GM19438 (cell line): ENCODE measurements around the gene PRKX.
"Not testable (repeated sequence)": the region's sequence is repeated elsewhere in the genome, so short reads cannot be mapped to it uniquely, and the experiment has no call there.

ENCODE experiments used
- ATAC-seq: cut with Tn5 transposase; IDR thresholded peaks from one replicate; pipeline ENCODE4 v1.9.1; 2021; ENCODE audit warnings: low read depth; ENCODE audit not compliant: unreplicated experiment

Gene PRKX

DNA sequence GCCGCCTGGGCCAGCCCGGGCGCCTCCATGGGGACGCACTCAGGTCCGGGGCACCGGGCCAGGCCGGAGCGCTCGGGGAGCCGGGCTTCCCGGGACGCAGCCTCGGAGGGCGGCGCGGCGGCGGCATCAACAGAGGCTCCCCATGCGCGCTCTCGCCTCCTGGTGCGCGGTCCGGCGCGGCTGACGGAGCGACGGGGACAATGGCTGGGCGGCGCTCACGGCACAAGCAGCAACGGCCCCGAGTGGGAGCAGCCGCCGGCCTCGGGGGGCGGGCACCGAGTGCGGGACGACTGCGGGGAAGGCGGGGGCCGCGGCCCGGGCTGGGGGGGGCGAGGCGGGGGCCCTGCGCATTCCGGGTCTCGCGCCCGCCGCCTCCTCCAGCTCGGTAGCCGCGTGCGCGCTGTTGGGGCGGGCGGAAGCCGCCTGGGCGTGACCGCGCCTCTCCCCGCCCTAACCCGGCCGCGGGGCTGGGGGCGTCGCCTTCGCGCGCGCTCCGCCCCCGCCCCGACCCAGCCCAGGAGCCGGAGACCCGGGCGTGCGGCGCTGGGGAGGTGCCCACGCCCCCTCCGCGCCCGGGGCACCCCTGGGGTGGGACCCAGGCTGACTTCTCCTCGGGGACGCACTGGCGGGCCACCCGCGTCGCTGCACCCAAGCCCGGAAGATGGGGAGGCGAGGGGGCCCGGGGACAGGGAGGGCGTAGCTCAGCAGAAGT is at the start of gene PRKX:
PRKX (minus strand) TSS at position 425 of the 712 bp plus-strand sequence; CDS start at position 29, 396 bp downstream.
- ATAC-seq = peak; percentile 70

DNA sequence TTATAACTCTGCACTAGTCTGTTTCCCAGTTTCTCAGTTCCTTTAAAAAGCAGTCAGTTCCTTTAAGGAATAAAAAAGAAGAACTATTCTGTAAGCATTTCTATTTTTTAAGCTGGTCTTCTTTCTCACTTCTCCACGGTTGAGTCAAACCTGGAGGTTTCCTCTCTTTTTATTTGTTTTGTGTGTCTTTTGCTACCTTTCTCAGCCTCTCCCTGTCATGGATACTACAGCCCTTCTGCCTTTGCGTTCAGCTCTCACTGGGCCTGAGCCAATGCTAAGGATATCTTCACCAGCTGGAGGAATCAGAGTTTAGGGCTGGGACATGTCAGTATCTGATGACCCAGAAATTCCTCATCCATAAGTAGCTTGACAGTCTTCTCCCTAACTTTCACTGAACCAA is 49.7 kb upstream of the PRKX start:
- ATAC-seq = no peak

DNA sequence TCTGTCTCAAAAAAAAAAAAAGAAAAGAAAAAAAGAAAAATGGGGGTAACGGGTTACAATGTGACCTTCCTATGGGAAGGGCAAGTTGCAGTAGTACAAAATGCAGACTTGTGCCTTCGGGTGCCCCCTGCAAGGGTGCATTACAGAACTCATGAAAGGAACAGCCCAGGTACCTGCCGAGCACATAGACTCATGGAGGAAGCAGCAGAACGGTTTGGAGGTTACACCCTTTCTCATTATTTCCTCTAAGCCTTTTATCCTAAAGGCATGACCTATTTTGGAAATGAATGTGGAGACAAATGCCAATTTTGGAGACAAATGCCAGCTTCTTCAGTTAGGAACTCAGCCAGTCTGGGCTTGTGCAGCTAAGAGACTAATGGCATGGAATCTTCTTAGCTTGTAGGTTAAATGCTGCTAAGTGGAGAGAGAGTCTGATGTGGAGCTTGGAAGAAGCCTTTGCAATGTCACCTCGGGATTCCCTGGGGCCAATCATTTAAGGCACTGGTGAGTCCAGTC is 44.1 kb upstream of the PRKX start:
- no peak for ATAC-seq

DNA sequence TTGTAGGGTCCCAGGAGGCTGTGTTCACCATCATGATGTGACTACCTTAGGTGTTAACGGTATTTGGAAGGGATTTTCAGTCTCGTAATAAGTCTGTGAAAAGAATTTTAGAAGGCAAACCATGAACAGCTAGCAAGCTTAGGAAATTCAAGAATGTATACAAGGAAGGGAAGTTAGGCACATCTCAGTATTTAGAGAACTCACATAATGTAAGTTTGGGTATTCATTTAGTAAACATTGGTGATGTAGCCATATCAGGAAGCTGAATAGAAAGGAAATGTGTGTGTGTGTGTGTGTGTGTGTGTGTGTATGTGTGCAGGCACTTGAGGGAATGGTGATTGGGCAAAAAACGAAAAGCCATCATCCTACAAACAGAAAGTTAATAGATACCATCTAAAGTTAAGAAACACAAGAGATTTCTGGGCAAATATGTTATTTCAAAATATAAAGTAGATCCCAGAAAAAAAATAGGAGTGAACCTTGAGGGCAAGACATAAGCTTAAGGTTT is 34.7 kb upstream of the PRKX start:
- no peak for ATAC-seq

DNA sequence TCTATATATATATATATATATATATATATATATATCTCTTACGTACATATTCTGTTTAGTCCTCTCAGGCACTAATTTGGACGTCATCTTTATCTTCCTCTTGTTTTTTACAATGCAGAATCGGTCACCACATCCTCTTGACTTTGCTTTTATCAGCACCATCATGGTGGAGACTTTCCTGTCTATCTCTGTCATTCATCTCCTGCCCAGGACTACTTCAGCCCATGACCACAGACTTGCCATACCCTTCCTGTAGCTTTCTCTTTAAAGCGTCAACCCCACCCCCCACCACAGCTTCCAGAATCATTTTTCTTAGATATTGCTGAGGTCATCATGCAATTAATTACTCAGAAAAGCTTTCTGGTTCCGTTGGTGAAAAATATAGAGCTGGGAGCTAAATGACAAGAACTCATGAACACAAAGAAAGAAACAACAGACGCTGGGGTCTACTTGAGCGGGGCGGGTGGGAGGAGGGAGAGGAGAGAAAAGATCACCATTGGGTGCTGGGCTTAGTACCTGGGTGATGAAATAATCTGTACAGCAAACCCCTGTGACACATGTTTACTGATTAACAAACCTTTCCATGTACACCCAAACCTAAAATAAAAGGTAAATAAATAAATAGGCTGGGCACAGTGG is 30.5 kb upstream of the PRKX start:
- ATAC-seq = no peak

DNA sequence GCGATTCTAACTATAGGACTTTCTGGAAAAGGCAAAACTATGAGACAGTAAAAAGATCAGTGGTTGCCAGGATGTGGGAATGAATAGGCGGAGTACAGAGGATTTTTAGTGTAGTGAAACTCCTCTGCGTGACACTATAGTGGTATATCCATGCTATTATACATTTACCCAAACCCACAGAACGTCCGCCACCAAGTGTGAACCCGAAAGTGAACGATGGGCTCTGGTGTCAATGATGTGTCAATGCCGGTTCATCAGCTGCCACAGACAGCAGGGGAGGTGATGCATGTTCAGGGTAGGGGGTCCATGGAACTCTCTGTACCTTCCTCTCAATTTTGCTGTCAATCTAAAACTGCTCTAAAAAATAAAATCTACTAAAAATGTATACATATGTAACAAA is 27.5 kb upstream of the PRKX start:
- ATAC-seq = not testable (repeated sequence)

DNA sequence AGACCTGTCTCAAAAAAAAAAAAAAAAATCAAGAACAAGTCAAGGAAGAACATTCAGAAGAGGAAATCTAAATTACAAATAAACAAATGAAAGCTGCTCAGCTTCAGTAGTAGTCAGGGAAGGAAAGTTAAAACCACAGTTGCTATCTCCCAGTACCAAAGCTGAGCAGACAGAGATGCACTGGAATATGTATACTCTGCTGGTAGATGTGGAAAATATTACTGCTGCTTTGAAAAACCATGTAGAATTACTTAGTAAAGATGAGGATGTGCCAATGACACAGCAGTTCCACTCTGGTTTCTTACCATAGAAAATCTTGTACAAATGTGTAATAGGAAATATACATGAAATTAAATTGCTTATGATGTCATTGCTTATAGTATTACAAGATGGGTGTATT is 25.1 kb upstream of the PRKX start:
- ATAC-seq = no peak

DNA sequence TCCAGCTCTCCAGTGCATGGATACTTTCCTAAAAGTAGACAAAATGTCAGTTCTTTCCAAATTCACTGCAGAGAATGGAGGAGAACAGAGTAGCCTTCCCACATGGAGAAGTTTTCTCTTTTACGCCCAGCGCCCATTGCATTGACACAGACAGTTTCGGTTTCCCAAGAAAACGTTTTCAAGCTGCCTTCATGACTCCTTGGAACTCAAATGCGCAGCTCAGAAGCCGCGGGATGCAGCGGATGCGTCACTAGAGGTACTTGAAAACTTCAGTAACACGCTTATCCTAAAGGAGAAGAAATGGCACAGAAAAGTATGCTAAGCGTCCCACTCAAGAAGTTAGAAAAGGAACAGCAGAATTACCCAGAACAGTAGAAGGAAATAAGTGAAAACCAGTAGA is 23.1 kb upstream of the PRKX start:
- not testable (repeated sequence) for ATAC-seq

DNA sequence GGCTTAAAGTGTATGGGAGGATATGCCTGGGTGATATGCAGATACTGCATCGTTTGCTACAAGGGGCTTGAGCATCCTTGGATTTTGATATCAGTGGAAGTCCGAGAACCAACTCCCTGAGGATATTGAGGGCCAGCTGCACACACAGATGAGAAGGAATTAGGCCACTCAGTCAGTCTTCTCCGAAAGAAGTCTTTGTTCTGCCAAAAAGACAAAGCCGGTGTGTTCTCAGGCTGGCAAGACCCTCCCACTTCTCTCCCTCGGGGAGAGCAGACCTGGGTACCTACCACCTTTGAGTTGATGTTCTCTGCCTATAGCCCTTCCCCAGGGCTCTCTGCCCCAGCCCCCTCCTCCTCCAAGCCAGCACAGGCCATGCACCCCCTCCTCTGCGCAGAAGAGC is 22.4 kb upstream of the PRKX start:
- ATAC-seq = not testable (repeated sequence)

DNA sequence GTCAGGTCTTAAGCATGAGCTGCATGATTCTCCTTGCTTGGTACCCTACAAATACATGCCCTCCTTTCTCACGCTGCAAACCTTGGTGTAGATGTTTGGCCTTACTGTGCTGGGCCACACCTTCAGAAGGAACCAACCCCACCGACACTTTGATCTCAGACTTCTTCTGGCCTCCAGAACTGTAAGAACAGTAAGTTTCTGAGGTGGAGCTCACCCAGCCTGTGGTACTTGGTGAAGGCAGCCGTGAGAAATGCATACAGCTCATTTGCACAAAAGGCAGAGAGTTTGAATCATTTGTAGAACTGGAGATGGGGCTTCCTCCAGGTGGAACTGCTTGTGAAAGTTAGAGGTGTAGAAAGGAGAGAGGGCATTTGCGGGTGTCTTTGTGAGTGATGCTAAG is 21.0 kb upstream of the PRKX start:
- not testable (repeated sequence) for ATAC-seq

DNA sequence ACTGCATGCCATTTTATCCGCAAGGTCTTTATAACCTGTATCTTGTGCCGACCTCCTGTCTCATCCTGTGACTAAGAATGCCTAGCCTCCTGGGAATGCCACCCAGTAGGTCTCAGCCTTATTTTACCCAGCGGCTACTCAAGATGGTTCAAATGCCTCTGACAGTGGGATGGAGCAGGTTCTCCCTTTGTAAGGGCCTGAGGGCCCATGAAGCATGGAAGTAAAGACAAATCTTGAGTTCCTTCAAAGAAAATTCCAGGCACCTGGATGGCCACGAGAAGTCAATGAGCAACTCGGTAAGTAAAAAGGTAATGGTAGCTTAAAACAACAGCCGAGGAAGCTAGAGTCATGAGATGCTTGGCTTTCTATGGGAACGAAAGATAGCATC is 19.6 kb upstream of the PRKX start:
- no peak for ATAC-seq

DNA sequence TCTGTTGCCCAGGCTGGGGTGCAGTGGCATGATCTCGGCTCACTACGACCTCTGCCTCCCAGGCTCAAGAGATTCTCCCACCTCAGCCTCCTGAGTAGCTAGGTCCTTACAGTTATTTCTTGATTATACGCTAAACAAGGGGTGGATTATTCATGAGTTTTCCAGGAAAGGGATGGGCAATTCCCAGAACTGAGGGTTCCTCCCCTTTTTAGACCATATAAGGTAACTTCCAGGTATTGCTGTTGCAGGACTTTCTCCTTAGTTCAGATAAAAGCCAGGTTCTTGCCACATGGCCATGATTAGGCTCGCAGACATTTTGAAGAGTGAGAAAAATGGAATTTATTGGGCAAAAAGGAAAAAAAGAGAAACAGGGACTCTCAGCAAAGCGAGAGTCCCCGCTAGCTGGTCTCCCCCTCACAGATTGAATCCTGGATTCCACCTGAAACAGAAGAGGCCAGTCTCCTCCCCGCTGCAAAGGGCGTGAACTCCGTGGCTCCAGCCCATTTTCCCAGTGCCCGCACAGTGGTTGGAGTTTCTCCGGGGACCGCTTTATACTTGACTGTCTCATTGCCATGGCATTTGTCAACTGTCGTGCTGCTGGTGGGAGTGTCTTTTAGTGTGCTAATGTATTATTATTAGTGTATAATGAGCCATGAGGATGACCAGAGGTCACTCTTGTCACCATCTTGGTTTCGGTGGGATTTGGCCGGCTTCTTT is 19.0 kb upstream of the PRKX start:
- ATAC-seq = not testable (repeated sequence)

DNA sequence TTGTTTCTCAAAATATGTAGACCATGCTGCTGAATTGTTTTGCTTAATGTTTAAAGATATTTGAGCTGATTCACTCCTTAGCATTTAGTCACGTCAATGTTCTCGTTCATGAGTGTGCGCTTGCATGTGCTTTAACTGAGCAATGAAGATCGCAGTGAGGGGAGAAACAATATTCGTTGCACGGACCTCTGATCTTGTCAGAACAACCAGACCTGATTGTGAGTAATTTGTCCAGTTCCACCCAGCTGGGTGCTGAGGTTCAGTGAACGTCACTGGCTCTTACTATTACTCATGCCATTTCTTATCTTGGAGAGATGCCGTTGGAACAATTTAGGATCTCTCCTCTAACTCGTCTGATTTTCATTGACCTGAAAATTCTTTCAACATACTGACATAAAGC is 15.0 kb upstream of the PRKX start:
- ATAC-seq = no peak

DNA sequence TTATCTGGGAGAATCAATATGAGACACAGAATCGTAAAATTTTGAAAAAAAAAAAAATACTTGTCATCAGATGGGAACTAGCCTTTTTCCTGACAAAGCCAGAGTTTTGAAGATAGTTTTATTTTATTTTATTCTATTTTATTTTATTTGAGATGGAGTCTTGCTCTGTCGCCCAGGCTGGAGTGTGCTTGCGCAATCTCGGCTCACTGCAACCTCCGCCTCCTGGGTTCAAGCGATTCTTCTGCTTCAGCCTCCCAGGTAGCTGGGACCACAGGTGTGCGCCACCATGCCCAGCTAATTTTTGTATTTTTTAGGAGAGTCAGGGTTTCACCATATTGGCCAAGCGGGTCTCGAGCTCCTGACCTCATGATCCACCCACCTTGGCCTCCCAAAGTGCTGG is 10.0 kb upstream of the PRKX start:
- not testable (repeated sequence) for ATAC-seq

DNA sequence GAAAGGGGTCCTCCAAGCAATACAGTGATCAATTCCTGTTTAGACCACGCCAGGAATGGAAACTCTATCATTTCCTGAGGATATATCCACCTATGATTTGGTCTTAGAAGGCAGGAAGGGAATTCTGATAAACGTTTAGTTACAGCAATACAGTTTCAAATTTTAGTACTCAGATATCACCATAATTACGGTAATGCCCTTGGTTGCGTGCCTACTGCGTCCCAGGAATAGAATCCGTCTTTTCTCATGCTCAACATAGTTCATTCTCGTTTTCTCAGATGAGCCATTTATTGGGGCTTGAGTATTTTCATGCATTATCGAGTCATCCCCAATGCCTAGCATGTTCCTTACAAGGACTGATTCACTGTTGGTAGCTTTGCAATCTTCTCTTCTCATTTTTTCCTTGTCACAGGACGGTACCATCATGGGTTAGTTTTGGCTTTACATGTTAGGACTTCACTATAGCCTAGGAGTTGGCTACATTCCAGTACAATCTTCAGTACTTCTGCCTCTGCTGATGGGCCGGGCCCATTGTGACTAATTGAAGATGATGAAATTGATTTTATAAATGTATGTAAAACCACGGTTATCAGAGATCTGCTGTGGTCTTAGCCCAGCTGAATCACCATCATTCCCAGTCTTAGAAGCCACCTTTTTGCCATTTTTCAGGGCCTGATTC is 4.4 kb upstream of the PRKX start:
- no peak for ATAC-seq

DNA sequence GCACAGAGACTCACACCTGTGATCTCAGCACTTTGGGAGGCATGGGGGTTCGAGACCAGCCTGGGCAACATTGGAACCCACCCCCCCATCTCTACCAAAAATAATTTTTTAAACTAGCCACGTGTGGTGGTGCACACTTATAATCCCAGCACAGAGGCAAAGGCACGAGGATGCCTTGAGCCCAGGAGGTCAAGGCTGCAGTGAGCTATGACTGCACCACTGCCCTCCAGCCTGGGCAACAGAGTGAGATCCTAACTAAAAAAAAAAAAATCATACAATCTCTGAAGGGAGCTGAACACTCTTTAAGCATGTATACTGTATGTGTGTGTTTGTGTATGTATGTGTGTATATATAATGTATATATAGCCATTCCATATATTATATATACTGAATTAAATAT is 2.5 kb upstream of the PRKX start:
- ATAC-seq = no peak

DNA sequence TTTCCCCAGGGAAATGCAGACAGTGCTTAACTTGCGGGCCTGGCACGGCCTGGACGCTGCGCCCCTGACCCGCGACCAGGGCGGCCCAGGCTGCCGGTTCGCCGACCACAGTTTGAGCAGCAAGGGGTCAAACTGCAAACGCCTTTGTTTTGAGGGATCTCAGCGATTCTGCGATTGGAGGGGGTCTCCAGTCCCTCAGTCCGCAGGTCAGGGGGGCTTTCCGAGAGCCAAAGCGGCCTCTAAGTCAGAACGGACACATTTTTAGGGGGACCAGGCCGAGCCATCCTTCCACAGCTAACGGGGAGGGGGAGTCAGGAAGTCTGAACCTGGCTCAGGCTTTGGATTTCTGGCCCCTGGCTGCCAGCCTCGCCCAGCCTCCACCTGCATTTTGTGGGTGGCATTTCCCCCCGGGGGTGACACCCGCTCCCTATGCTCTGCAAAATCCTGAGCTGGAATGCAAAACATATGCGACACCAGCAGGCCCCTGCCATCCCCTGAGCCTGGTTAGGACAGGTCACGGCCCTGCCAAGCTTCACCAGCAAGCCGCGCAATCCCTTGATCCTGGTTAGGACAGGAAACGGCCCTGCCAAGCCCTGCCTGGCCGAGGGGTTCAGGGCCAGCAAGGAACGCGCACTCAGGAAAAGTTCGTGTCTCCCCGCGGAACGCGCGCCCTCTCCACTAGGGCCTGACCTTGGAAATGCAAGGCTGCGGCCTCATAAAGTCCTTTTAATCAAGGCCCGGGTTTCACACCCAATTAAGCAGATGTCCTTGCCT is 1.4 kb upstream of the PRKX start:
- not testable (repeated sequence) for ATAC-seq

DNA sequence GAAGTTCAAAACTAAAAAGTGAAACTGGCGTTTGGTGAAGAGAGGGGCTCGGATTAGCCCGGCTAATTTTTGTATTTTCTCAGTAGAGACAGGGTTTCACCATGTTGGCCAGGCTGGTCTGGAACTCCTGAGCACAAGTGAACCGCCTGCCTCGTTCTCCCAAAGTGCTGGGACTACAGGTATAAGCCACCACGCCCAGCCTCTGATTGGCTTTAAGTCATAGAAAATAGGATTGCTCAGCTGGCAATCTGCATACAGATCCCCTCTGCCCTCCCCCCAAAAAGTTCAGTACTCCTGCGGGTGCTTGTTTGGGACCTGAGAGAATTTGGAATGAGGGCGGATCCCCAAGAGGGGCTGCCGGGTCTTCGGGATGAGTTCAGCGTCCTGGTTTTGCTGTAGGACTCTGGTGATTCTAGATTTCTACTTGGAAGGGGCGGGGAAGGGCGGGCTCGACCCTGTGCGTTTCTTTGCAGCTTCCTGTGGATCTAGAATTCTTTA is 537 bp upstream of the PRKX start:
- ATAC-seq = peak; percentile 7

DNA sequence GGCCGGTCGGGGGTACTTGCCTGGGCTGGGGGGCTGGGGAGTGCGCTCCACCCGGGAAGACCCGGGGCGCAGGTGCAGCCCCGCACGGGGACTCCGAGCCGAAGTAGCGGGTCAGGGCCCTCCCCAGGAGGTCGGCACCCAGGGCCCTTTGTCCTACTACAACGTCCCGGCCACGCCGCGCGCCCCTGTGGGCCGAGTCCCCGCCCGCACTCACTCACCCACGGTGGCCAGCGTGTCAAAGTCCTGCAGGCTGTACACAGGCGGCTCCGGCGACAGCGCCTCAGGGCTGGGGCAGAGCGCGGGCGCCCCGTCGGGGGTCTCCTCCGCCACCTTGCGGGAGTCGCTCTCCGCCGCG is 602 bp downstream of the PRKX start:
- ATAC-seq = peak; percentile 11
